NOMO-1 treated with DMSO at 0.1 percent for 48 hours (cell line): ENCODE data around the gene ERCC8.
"Not testable (repeated sequence)": the region's sequence is repeated elsewhere in the genome, so short reads cannot be mapped to it uniquely, and the experiment has no call there.

Experiments used
- DNase-seq: peaks from one replicate; lab custom pipeline; 2025; ENCODE audit not compliant: unreplicated experiment; lab: John Stamatoyannopoulos, UW

Gene ERCC8

DNA sequence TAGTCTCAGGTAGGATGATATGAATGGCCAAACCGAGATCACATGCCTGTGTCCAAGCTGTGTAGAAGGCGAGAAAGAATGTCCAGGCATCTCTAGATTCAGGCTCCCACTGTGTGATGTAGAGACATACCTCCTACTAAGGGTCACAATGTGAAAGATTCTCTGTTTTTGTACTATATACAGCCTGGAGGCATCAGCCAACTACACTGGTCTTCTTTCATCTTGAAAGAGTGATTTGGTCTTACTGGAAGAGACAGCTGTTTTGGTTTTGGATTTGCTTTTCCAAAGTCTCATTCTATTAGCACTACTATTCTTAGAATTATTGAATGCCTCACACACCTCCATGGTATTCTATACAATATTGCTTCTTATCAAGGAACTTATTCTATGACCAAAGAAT lies 26.4 kb downstream of the ERCC8 start:
- no peak for DNase-seq

DNA sequence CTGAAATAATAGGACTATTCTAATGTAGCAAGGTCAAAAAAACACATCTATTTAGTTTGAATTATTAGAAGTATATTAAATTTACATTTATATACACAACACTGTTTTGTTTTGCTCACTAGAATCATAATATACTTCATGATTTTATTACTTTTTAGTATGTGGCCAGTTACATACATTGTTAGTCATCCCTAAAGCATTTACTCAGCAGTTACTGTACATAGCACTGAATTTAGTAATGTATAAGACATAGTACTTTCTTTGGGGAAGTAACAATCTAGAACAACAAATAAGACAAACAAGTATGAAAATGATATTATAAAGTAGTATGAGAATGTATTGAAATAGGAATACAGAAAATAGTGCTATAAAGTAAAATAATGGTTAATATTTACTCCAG lies 28.2 kb downstream of the ERCC8 start:
- DNase-seq, result no peak

- DNase-seq, result no peak
Observed at GRCh38 chr5:60903356-60903755, 41.5 kb downstream of the ERCC8 start.

DNA sequence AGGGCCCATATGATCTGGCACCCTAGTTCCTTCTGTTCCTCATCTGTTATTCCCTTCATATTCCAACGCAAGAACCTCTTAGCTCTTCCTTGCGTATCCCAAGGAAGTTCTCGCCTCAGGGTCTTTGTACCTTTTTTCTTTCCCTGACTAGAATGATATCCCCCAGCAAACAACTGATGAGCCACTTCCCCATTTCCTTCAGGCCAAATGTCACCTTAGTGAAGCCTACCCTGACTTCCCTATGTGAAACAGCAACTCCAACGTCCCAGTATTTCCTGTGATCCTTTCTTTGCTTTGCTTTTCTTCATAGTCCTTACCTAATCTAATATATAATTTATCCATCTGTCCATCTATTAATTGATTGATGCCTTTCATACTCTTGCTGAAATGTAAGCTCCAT lies 47.9 kb downstream of the ERCC8 start:
- DNase-seq, result no peak

DNA sequence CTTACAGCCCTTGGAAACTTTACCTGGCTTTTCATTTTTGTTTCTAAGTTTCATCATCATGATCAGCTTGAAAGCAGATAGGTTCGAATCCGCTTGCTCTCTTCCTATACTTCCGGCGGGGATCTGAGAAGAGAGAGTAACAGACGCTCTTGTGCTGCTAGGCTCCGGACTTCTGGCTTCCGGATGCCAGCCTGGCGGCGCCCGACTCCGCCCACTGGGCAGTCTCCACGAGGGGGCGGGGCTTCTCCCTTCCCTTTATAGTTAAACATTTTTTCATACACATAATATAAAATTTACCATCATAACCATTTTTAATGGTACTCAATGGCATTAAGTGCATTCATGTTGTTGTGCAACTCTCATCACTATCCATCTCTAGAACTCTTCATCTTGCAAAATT lies 51.3 kb downstream of the ERCC8 start:
- no peak for DNase-seq

- DNase-seq, result no peak
Observed at GRCh38 chr5:60891667-60892066, 53.2 kb downstream of the ERCC8 start.

DNA sequence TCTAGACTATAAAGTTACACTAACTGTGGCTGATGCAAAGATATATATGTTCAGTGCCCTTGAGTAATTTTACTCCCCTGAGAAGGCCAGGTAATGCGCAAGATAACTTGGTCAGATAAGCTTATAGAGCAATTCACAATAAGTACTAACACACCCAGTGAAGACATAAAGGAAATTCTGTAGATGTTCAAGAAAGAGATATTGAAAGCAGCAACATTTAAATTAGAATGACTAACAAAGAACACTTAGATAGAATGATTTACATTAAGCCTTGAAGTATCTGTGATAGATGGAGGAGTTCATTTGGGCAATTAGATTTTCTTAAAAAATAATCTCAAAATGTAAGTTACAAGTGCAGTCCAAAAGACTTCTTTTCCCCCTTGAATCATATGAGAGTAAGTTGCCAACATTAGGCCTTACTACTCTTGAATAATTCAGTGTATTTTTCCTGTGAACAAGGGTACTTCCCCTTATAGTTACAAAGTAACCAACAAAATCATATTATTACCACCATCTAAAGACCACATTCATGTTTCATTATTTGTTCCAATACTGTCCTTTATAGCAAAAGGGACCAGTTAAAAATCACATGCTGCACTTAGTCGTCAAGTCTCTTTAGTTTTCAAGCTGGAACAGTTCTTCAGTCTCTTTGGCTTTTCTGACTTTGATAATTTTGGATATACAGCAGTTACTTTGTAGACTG lies 56.4 kb downstream of the ERCC8 start:
- no peak for DNase-seq

GRCh38 chr5:60887746-60888145 lies 57.1 kb downstream of the ERCC8 start:
- DNase-seq, result no peak

- DNase-seq, result no peak
Observed at GRCh38 chr5:60887096-60887495, 57.8 kb downstream of the ERCC8 start.

DNA sequence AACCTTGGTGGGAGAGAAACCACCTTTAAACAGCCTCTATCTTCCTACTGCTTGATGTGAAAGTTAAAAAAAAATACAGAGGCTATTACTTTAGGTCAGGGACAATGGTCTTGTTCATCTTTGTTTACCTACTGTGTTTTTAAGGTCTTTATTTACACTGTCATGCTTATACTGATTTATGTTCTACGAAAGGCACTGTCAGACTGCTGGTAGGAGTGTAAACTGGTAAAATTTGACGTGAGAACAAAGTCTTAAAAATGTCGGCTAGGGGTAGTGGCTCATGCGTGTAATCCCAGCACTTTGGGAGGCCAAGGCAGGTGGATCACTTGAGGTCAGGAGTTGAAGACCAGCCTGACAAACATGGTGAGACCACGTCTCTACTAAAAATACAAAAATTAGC lies 58.7 kb downstream of the ERCC8 start:
- no peak for DNase-seq

GRCh38 chr5:60883229-60883628 lies 61.6 kb downstream of the ERCC8 start:
- no peak for DNase-seq

GRCh38 chr5:60872892-60873291 lies 72.0 kb downstream of the ERCC8 start:
- no peak for DNase-seq

- no peak for DNase-seq
Observed at GRCh38 chr5:60870857-60871256, 74.0 kb downstream of the ERCC8 start.

GRCh38 chr5:60860572-60860971 lies 84.3 kb downstream of the ERCC8 start:
- DNase-seq, result not testable (repeated sequence)

DNA sequence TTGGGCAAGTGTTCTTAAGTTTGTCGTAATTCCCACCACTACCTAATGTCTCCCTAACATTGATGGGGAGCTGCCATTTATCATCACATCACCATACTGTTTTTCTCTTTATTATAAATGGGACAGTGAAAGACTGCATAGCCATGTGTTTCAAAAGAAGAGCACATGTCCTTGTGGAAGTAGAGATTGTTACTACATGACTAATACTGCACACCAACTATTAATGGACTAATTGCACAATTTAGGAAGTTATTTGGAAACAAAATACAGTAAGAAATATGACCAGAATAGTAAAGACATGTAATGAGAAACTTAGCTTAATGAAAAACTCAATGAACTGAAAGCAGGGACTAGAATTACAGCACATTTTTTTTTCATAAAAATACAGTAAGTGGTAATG lies 88.8 kb downstream of the ERCC8 start:
- DNase-seq, result no peak

GRCh38 chr5:60852940-60853339 lies 91.9 kb downstream of the ERCC8 start:
- DNase-seq, result no peak

GRCh38 chr5:60852317-60852716 lies 92.6 kb downstream of the ERCC8 start:
- no peak for DNase-seq

GRCh38 chr5:60851626-60852025 lies 93.2 kb downstream of the ERCC8 start:
- no peak for DNase-seq

DNA sequence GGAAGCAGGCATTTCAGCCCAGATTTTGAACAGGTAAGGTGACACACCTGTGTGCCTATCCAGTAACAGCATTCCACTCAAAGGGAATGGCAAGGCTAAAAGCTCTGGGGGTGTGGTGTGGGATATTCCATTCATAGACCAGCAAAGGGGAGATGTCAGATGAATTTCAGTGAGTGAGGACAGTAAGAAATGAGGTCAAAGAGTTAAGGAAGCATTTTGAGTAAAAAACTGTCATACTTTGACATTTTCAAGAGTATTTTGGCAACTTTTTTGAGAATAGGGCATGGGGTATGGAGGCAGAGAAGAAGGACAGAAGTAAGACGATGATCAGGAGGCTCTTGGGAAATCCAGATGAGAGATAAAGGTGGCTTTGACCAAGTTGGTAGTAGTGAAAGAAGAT lies 98.6 kb downstream of the ERCC8 start:
- no peak for DNase-seq

DNA sequence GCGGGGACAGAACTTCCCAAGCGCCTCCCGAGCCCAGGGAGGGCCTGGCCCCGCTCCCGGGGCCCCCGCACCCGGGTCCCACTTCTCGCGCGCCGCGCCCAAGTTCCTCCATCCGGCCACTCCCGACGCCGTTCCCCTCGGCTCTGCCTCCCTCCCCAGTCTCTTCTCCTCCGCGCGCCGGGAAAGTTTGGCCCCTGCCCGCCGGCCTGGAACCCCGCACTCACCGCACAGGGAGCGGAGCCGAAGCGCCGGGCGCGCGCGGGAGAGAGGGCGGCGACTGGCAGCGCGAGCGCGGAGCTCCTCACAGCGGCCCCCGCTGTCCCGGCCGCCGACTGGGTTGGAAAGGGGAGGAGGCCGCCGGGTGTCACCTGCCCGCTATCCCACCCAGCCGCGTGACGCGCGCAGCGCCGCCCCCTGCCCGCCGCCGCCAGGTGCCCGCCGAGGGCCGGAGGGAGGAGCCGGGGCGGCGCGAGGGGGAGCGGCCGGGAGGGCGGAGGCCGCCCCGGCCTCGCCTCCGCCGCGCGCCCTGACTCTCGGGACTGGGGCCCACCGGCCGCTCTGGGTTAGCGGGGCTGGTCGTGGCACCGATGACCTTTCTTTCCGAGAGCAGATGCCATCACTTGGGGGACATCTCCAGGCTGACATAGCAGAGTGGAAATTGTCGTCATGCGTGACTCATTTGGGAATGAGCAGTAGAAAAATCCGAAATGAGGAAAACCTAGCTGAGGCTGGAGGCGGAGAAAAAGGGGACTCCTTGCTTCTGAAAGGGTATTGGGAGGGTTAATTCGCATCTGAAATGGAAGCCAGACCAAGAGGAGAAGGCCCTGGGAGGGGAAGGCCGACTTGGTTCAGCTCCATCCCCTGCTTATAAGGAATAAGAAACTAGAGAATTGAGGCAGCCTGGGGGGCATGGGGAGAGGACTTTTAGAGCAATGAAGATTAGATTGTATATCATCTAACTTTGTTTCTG lies 100.6 kb downstream of the ERCC8 start, which contains the start of gene ELOVL7:
Gene ELOVL7 (minus strand): TSS at position 334 of the 970 bp plus-strand sequence. CDS start 56,872 bp downstream, outside the sequence.
- peak; percentile 69 for DNase-seq

- DNase-seq, result no peak
Observed at GRCh38 chr5:60843386-60843935, 101.4 kb downstream of the ERCC8 start.

GRCh38 chr5:60842871-60843385 lies 101.9 kb downstream of the ERCC8 start:
- no peak for DNase-seq
